Lung (tissue), 12 donors: Measurements from ENCODE around the gene MTRF1L. TPM values are rescaled to one million over a fixed set of nuclear protein-coding genes. Genes with fewer than 3 reads are reported as not detected.

ENCODE experiments used
- ATAC-seq: fragments of 200-7000 bp; cut with Tn5 transposase; one replicate; pipeline ENCODE4 v1.9.1; 2020; ENCODE audit warnings: moderate number of reproducible peaks; ENCODE audit not compliant: insufficient read depth, low FRiP score
- DNase-seq, 3 donors: peaks; one replicate each; pipeline ENCODE4 v3.0.0-alpha.2; 2013 to 2017
- H3K27ac ChIP-seq, 2 donors: one replicate each; pipeline ENCODE4 v1.5.1; 2013; ENCODE audit warnings: mild to moderate bottlenecking in 2 of 2, moderate library complexity in 2 of 2, control low read depth in 1 of 2, inconsistent platforms in 1 of 2, low read depth in 1 of 2, low read length in 1 of 2
- H3K27me3 ChIP-seq, 3 donors: one replicate each; pipeline ENCODE4 v1.5.1; 2013; ENCODE audit warnings: low read length in 2 of 3; ENCODE audit not compliant: control insufficient read depth in 3 of 3, insufficient read depth in 3 of 3
- H3K36me3 ChIP-seq, 4 donors: one replicate each; pipeline ENCODE4 v1.5.1; 2013; ENCODE audit warnings: low read length in 4 of 4, mild to moderate bottlenecking in 1 of 4, moderate library complexity in 1 of 4; ENCODE audit not compliant: control insufficient read depth in 4 of 4, insufficient read depth in 4 of 4
- H3K4me1 ChIP-seq, 5 donors: one replicate each; pipeline ENCODE4 v1.5.1; 2013; ENCODE audit warnings: low read length in 5 of 5, mild to moderate bottlenecking in 2 of 5, moderate library complexity in 1 of 5; ENCODE audit not compliant: control insufficient read depth in 5 of 5, insufficient read depth in 5 of 5
- H3K4me3 ChIP-seq: one replicate; pipeline ENCODE4 v1.5.1; 2013; ENCODE audit warnings: mild to moderate bottlenecking, control low read depth, moderate library complexity
- H3K9ac ChIP-seq, 2 donors: one replicate each; pipeline ENCODE4 v1.5.1; 2013; ENCODE audit warnings: low read length in 2 of 2, control low read depth in 1 of 2; ENCODE audit not compliant: insufficient read depth in 1 of 2
- H3K9me3 ChIP-seq, 4 donors: one replicate each; pipeline ENCODE4 v1.5.1; 2013; ENCODE audit warnings: low read length in 3 of 4, mild to moderate bottlenecking in 1 of 4, moderate library complexity in 1 of 4; ENCODE audit not compliant: control insufficient read depth in 4 of 4, insufficient read depth in 3 of 4
- WGBS, 2 donors: extraction: QIAGEN DNeasy Blood & Tissue Kit; methylation state at CpG; one replicate each; pipeline ENCODE4 v1.1.7; 2013; 5-methylcytosine and 5-hydroxymethylcytosine counted together
- polyA plus RNA-seq, 2 donors: library from polyadenylated mRNA; stranded (reverse); fragments of 200-250 nt; gene quantifications; one replicate each; pipeline ENCODE4 v1.2.1, GENCODE V29; 2013
- total RNA-seq, 2 donors: library from RNA; depleted of rRNA in 1 of 2; stranded (reverse); fragments of >200 nt in 1 of 2; gene quantifications; one replicate each; pipeline ENCODE4 v1.2.1, GENCODE V29; 2014 to 2021
- TF ChIP-seq, protein P1 (sequence below): IDR thresholded peaks from 2 replicates; pipeline ENCODE4 v1.5.1; 2012; ENCODE audit warnings: mild to moderate bottlenecking; ENCODE audit errors: control extremely low read depth, extremely low read depth
- donor health status: control.
- donor health status: control.
- donor health status: Bipolar disorder and iron deficiency.
- donor health status: healthy.
- donor health status: DM: yes; HTN: yes; CAD: no.

MTRF1L gene
- total and polyA plus RNA-seq, 4 donors, result 9.4 to 16.3 (median 12.4) TPM

DNA sequence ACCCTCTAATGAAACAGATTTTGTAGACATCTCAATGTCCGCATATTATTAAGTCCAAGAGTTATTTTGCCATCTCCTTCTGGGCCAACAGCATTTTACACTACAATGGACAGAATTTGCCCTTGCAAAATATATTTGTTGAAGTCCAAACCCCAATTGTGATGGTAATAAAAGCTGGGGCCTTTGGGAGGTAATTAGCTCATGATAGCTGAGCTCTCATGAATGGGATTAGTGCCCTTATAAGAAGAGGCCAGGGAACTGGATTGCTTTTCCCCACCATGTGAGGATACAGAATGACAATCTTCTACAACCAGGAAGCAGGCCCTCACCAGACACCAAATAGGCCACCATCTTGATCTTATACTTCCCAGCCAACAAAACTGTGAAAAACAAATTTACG is 44.9 kb upstream of the MTRF1L start:
- TF ChIP-seq, protein P1, sequence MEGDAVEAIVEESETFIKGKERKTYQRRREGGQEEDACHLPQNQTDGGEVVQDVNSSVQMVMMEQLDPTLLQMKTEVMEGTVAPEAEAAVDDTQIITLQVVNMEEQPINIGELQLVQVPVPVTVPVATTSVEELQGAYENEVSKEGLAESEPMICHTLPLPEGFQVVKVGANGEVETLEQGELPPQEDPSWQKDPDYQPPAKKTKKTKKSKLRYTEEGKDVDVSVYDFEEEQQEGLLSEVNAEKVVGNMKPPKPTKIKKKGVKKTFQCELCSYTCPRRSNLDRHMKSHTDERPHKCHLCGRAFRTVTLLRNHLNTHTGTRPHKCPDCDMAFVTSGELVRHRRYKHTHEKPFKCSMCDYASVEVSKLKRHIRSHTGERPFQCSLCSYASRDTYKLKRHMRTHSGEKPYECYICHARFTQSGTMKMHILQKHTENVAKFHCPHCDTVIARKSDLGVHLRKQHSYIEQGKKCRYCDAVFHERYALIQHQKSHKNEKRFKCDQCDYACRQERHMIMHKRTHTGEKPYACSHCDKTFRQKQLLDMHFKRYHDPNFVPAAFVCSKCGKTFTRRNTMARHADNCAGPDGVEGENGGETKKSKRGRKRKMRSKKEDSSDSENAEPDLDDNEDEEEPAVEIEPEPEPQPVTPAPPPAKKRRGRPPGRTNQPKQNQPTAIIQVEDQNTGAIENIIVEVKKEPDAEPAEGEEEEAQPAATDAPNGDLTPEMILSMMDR, result no peak
- no peaks in the 10 kb centered on the region for H3K4me1 ChIP-seq
- no peak overlapping the region for H3K27ac ChIP-seq
- DNase-seq (no peak), ATAC-seq (no peak)
- no peak overlapping the region for H3K9ac ChIP-seq
- no peaks in the 10 kb centered on the region for H3K36me3 ChIP-seq
- H3K4me3 ChIP-seq, result no peak overlapping the region
- H3K27me3 ChIP-seq, result no peaks in the 10 kb centered on the region
- peaks cover 0 to 5% (median 0%) of the 10 kb centered on the region in 4 donors for H3K9me3 ChIP-seq
- WGBS, 2 donors, result 73 to 96% methylated on average over 2 of the region's 2 CpGs

DNA sequence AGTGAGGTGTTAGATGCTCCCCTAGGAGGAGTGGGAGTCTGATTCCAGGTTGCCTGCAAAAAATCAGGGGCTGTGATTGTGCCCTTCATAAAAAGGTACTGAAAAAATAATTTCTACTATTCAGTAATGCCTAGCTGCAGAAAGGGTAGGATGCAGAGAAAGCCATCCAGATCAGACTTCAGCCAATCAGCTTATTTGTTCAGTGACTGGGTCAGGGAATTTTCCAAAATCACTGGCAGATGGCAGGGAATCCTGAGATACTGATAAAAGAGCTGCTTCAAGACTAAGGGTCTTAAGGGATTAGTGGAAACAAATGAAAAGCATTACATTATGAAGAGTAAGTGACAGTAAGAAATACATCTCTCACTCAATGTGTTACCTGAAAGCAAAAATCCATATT is 42.8 kb upstream of the MTRF1L start:
- Histone ChIP-seq H3K9ac (no peak overlapping the region), H3K36me3 (no peaks in the 10 kb centered on the region), H3K4me1 (no peaks in the 10 kb centered on the region), H3K27me3 (no peaks in the 10 kb centered on the region), H3K9me3 (no peaks in the 10 kb centered on the region), H3K27ac (no peak overlapping the region), H3K4me3 (no peak overlapping the region)
- TF ChIP-seq, protein P1, result no peak
- no peak for DNase-seq
- no peak for ATAC-seq

DNA sequence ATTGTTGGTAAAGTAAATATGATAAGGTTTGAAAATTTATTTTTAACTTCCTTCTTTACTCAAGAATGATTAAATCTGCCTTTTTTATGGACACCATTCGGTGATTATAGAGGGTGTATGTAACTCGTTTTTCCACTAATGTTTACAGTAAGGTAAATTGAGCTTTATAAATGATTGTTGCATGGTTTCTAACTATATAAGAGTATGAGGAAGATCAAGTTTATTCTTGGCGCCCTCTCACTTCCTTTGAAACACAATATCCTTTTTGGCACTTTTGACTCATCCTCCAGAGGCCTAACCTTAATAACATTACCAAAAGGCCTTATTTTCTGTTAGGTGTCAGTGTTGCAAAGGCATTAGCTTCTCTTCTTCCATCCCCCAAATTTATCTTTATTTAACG is 41.8 kb upstream of the MTRF1L start:
- Histone ChIP-seq H3K27ac (no peak overlapping the region), H3K36me3 (no peaks in the 10 kb centered on the region), H3K9ac (no peak overlapping the region), H3K4me3 (no peak overlapping the region), H3K27me3 (no peaks in the 10 kb centered on the region), H3K9me3 (no peaks in the 10 kb centered on the region), H3K4me1 (no peaks in the 10 kb centered on the region)
- TF ChIP-seq, protein P1, result no peak
- no peak for ATAC-seq
- 67 to 84% methylated on average over 4 of the region's 4 CpGs for WGBS, 2 donors
- DNase-seq, result no peak

DNA sequence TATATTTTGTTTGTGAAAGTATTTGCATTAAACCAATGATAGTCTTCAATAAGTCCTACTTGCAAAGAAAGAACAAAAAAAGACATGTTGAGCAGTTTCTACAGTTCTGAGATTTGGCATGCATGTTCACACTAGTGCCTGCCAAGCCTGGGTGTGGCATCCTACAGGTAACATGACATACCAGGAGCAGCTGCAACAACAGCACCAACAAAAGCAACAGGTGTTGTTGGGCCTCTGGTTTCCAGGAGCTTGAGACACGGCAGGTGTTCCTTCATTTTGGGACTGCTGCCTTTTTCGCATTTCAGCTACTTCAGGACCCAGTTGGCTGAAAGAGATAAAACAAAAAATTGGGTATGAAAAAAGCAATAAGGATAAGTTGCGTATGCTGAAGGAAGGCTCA is 41.2 kb upstream of the MTRF1L start:
- Histone ChIP-seq H3K27me3 (no peaks in the 10 kb centered on the region), H3K27ac (no peak overlapping the region), H3K9me3 (no peaks in the 10 kb centered on the region), H3K4me1 (no peaks in the 10 kb centered on the region), H3K36me3 (no peaks in the 10 kb centered on the region), H3K4me3 (no peak overlapping the region), H3K9ac (no peak overlapping the region)
- no peak for ATAC-seq
- TF ChIP-seq, protein P1, result no peak
- WGBS, 2 donors, result 90 to 92% methylated on average over 3 of the region's 3 CpGs
- no peak for DNase-seq
